ENCODE measurements around the gene MEMO1. TPM values are rescaled to one million over a fixed set of nuclear protein-coding genes. Genes with fewer than 3 reads are reported as not detected.

The MEMO1 gene
- total RNA-seq, 1 experiment from 2014 or later: 44.7 TPM

DNA sequence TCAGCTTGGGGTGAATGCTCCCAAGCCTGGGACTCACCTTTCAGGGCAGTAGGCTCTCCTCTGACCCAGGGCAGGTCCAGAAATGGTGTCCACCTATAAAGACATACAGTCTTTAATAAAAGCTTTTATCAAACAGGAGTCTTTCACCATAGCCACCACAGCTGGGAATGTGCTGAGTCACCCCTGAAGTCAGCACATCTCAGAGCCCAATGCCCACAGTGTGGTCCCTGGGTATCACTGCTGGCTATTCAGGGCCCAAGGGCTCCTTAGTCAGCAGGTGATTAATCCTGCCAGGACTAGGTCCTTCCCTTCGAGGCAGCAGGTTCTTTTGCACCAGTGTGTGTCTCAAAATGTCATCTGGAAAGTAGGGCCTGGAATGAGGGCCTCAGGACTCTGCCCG, 181.9 kb downstream of the MEMO1 start:
- RAD21 ChIA-PET (ENCODE audit: low non-redundant PET in 1 of 2, low total read pairs in 2 of 2, uncharacterized antibody in 2 of 2, unreplicated experiment in 2 of 2): no interaction called here
- no TSS peak for BruUV-seq (replicated peaks)
- Histone ChIP-seq H3K27ac (ENCODE audit: low read depth, low read length) (no peak overlapping the region), H3K4me2 (ENCODE audit: low read length) (no peak overlapping the region), H3K9me2 (ENCODE audit: insufficient read depth) (no peaks in the 10 kb centered on the region), H3K4me1 (ENCODE audit: control insufficient read depth in 1 of 2, insufficient read depth in 2 of 2, low read length in 2 of 2) (no peaks in the 10 kb centered on the region), H2AFZ (ENCODE audit: low read depth, low read length, poor library complexity, severe bottlenecking) (no peak overlapping the region), H3K27me3 (ENCODE audit: insufficient read depth, low read length) (no peaks in the 10 kb centered on the region), H3K4me3 (replicated peaks in 1 of 2; ENCODE audit: low read depth in 1 of 2, low read length in 2 of 2) (no peak overlapping the region), H3K79me2 (ENCODE audit: insufficient read depth, low read length) (no peaks in the 10 kb centered on the region), H3K9ac (ENCODE audit: low read length) (no peak overlapping the region), H3K9me3 (ENCODE audit: control insufficient read depth in 1 of 2, insufficient read depth in 1 of 2, low read depth in 1 of 2, low read length in 2 of 2) (no peaks in the 10 kb centered on the region), H3K36me3 (ENCODE audit: control insufficient read depth in 1 of 2, insufficient read depth in 2 of 2, low read length in 2 of 2) (no peaks in the 10 kb centered on the region), H4K20me1 (ENCODE audit: insufficient read depth) (no peaks in the 10 kb centered on the region)
- DNase-seq (ENCODE audit: low read depth, low spot score) (no peak), ATAC-seq (0 out of 2 replicates have a peak, but pooled peaks have one; percentile 14)
- TF ChIP-seq EGR1 (IDR thresholded peaks at IDR 0.05; ENCODE audit: low read depth): no peak
- TF ChIP-seq CBX3 (IDR thresholded peaks at IDR 0.05; ENCODE audit: low read depth): no peak
- no peak for TF ChIP-seq POLR2AphosphoS5 (IDR thresholded peaks at IDR 0.05; ENCODE audit: low read depth, low read length)
- TF ChIP-seq EZH2 (IDR thresholded peaks at IDR 0.05): no peak
- TF ChIP-seq CEBPB (IDR thresholded peaks at IDR 0.05; ENCODE audit: low read depth): no peak
- TF ChIP-seq, protein P1, sequence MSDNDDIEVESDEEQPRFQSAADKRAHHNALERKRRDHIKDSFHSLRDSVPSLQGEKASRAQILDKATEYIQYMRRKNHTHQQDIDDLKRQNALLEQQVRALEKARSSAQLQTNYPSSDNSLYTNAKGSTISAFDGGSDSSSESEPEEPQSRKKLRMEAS (IDR thresholded peaks at IDR 0.05): no peak
- intact Hi-C loops (cut with micrococcal nuclease): no loop called here
- POLR2A ChIA-PET: no interaction called here
- CTCF ChIA-PET: no interaction called here

DNA sequence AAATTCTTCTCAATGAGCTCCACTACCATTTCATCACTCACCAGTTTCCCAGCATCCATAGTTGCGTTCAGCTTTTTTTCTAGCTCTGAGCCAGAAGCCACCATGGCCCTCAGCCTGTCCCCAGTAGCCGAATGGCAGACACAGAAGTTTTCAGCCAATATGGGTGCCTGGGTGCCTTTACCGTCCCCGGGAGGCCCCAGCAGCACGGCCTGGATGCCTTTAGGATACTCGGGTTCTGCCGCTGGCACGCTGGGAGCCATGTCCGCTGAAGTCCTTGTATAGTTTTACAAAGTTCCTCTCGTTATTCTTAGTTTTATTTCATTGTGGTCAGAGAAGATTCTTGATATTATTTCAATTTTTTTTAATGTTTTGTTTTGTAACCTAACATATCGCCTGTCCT, 187.2 kb downstream of the MEMO1 start:
- no peaks in the 10 kb centered on the region for H3K9me2 ChIP-seq (ENCODE audit: insufficient read depth)
- H3K9me3 ChIP-seq (ENCODE audit: control insufficient read depth in 1 of 2, insufficient read depth in 1 of 2, low read depth in 1 of 2, low read length in 2 of 2): no peaks in the 10 kb centered on the region; a peak in 1 of 4 replicates
- no peaks in the 10 kb centered on the region for H3K79me2 ChIP-seq (ENCODE audit: insufficient read depth, low read length)
- ChIA-PET POLR2A (no interaction called here), CTCF (no interaction called here), RAD21 (ENCODE audit: low non-redundant PET in 1 of 2, low total read pairs in 2 of 2, uncharacterized antibody in 2 of 2, unreplicated experiment in 2 of 2) (no interaction called here)
- intact Hi-C loops (cut with micrococcal nuclease): no loop called here
- no peak overlapping the region for H3K27ac ChIP-seq (ENCODE audit: low read depth, low read length)
- no peak overlapping the region for H3K4me2 ChIP-seq (ENCODE audit: low read length)
- H3K9ac ChIP-seq (ENCODE audit: low read length): no peak overlapping the region
- H3K4me3 ChIP-seq (replicated peaks in 1 of 2; ENCODE audit: low read depth in 1 of 2, low read length in 2 of 2): no peak overlapping the region
- ATAC-seq (no peak), DNase-seq (ENCODE audit: low read depth, low spot score) (no peak)
- no peaks in the 10 kb centered on the region for H3K27me3 ChIP-seq (ENCODE audit: insufficient read depth, low read length)
- H3K36me3 ChIP-seq (ENCODE audit: control insufficient read depth in 1 of 2, insufficient read depth in 2 of 2, low read length in 2 of 2): no peaks in the 10 kb centered on the region
- no peaks in the 10 kb centered on the region for H4K20me1 ChIP-seq (ENCODE audit: insufficient read depth)
- BruUV-seq (replicated peaks): no TSS peak
- H2AFZ ChIP-seq (ENCODE audit: low read depth, low read length, poor library complexity, severe bottlenecking): no peak overlapping the region
- H3K4me1 ChIP-seq (ENCODE audit: control insufficient read depth in 1 of 2, insufficient read depth in 2 of 2, low read length in 2 of 2): no peaks in the 10 kb centered on the region
- TF ChIP-seq RAD21 (IDR thresholded peaks at IDR 0.05; ENCODE audit: low read depth) (no peak), EGR1 (IDR thresholded peaks at IDR 0.05; ENCODE audit: low read depth) (no peak), FOSL1 (IDR thresholded peaks at IDR 0.05; ENCODE audit: low read depth) (no peak), SP1 (IDR thresholded peaks at IDR 0.05; ENCODE audit: low read depth) (no peak), SRF (IDR thresholded peaks at IDR 0.05; ENCODE audit: low read depth) (no peak), ZNF274 (IDR thresholded peaks at IDR 0.05; ENCODE audit: low read depth, low read length) (no peak), EZH2phosphoT487 (IDR thresholded peaks at IDR 0.05; ENCODE audit: borderline replicate concordance) (no peak), SIN3A (IDR thresholded peaks at IDR 0.05; ENCODE audit: low read depth) (no peak), ZFX (IDR thresholded peaks at IDR 0.05) (no peak)
- TF ChIP-seq, protein P1 (IDR thresholded peaks at IDR 0.05): no peak
- TF ChIP-seq, protein P2, sequence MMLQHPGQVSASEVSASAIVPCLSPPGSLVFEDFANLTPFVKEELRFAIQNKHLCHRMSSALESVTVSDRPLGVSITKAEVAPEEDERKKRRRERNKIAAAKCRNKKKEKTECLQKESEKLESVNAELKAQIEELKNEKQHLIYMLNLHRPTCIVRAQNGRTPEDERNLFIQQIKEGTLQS (IDR thresholded peaks at IDR 0.05): no peak
- TF ChIP-seq, protein P3, sequence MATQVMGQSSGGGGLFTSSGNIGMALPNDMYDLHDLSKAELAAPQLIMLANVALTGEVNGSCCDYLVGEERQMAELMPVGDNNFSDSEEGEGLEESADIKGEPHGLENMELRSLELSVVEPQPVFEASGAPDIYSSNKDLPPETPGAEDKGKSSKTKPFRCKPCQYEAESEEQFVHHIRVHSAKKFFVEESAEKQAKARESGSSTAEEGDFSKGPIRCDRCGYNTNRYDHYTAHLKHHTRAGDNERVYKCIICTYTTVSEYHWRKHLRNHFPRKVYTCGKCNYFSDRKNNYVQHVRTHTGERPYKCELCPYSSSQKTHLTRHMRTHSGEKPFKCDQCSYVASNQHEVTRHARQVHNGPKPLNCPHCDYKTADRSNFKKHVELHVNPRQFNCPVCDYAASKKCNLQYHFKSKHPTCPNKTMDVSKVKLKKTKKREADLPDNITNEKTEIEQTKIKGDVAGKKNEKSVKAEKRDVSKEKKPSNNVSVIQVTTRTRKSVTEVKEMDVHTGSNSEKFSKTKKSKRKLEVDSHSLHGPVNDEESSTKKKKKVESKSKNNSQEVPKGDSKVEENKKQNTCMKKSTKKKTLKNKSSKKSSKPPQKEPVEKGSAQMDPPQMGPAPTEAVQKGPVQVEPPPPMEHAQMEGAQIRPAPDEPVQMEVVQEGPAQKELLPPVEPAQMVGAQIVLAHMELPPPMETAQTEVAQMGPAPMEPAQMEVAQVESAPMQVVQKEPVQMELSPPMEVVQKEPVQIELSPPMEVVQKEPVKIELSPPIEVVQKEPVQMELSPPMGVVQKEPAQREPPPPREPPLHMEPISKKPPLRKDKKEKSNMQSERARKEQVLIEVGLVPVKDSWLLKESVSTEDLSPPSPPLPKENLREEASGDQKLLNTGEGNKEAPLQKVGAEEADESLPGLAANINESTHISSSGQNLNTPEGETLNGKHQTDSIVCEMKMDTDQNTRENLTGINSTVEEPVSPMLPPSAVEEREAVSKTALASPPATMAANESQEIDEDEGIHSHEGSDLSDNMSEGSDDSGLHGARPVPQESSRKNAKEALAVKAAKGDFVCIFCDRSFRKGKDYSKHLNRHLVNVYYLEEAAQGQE (IDR thresholded peaks at IDR 0.05; ENCODE audit: low read depth): no peak
- TF ChIP-seq, protein P4, sequence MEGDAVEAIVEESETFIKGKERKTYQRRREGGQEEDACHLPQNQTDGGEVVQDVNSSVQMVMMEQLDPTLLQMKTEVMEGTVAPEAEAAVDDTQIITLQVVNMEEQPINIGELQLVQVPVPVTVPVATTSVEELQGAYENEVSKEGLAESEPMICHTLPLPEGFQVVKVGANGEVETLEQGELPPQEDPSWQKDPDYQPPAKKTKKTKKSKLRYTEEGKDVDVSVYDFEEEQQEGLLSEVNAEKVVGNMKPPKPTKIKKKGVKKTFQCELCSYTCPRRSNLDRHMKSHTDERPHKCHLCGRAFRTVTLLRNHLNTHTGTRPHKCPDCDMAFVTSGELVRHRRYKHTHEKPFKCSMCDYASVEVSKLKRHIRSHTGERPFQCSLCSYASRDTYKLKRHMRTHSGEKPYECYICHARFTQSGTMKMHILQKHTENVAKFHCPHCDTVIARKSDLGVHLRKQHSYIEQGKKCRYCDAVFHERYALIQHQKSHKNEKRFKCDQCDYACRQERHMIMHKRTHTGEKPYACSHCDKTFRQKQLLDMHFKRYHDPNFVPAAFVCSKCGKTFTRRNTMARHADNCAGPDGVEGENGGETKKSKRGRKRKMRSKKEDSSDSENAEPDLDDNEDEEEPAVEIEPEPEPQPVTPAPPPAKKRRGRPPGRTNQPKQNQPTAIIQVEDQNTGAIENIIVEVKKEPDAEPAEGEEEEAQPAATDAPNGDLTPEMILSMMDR (IDR thresholded peaks at IDR 0.05 in 2 of 3, conservative IDR thresholded peaks at IDR 0.05 in 1 of 3; ENCODE audit: borderline replicate concordance in 1 of 3, insufficient read depth in 1 of 3, low read depth in 2 of 3, low read length in 2 of 3): no peak

Data from HCT116 (cell line).